Smooth muscle cell (in vitro differentiated cells): ENCODE measurements around the gene CSRNP3. TPM values are rescaled to one million over a fixed set of nuclear protein-coding genes. Genes with fewer than 3 reads are reported as not detected.

Source experiments
- DNase-seq: peaks from one replicate; lab custom pipeline; 2025; ENCODE audit not compliant: unreplicated experiment; lab: John Stamatoyannopoulos, UW
- H2AFZ ChIP-seq: fragments of 200-600 bp; sonication (generic); 2 replicates; pipeline ENCODE4 v1.6.0; 2016; ENCODE audit warnings: antibody characterized with exemption, low read depth, mild to moderate bottlenecking
- H3F3A ChIP-seq: fragments of 200-600 bp; sonication (generic); 2 replicates; pipeline ENCODE4 v1.6.0; 2017; ENCODE audit warnings: antibody characterized with exemption, low read depth
- H3K27ac ChIP-seq: fragments of 200-600 bp; sonication (generic); 2 replicates; pipeline ENCODE4 v1.5.1; 2016; ENCODE audit warnings: low read depth, mild to moderate bottlenecking
- H3K27me3 ChIP-seq: fragments of 200-600 bp; sonication (generic); 2 replicates; pipeline ENCODE4 v1.6.1; 2016; ENCODE audit warnings: low read depth, mild to moderate bottlenecking
- H3K36me3 ChIP-seq: fragments of 200-600 bp; sonication (generic); 2 replicates; pipeline ENCODE4 v1.5.1; 2016; ENCODE audit warnings: low read depth
- H3K4me1 ChIP-seq: fragments of 200-600 bp; sonication (generic); 2 replicates; pipeline ENCODE4 v1.5.1; 2016; ENCODE audit warnings: low read depth
- H3K4me2 ChIP-seq: fragments of 200-600 bp; sonication (generic); 2 replicates; pipeline ENCODE4 v1.6.0; 2016; ENCODE audit warnings: mild to moderate bottlenecking
- H3K4me3 ChIP-seq: fragments of 200-600 bp; sonication (generic); 2 replicates; pipeline ENCODE4 v1.5.1; 2016; ENCODE audit warnings: mild to moderate bottlenecking
- H3K79me2 ChIP-seq: fragments of 200-600 bp; sonication (generic); 2 replicates; pipeline ENCODE4 v1.6.0; 2016; ENCODE audit warnings: low read depth, mild to moderate bottlenecking
- H3K9ac ChIP-seq: fragments of 200-600 bp; sonication (generic); 2 replicates; pipeline ENCODE4 v1.6.0; 2016; ENCODE audit warnings: low read depth
- H3K9me3 ChIP-seq: fragments of 200-600 bp; sonication (generic); replicated peaks from 2 replicates; pipeline ENCODE4 v1.5.1; 2016; ENCODE audit warnings: low read depth
- H4K20me1 ChIP-seq: fragments of 200-600 bp; sonication (generic); 2 replicates; pipeline ENCODE4 v1.6.0; 2016; ENCODE audit warnings: low read depth
- WGBS: methylation state at CpG from one replicate; pipeline ENCODE4 v1.1.7; 2016; ENCODE audit warnings: low lambda C conversion rate; 5-methylcytosine and 5-hydroxymethylcytosine counted together
- polyA plus RNA-seq: library from polyadenylated mRNA; unstranded; fragments of >200 nt; fragmentation: Nextera tagmentation; extraction: Ambion mirVana; gene quantifications from 2 replicates; pipeline ENCODE4 v1.2.1, GENCODE V29; 2016
- total RNA-seq: library from RNA; depleted of rRNA; stranded (reverse); fragments of >200 nt; gene quantifications from 2 replicates; pipeline ENCODE4 v1.2.3, GENCODE V29; 2014
- TF ChIP-seq, protein P1 (sequence below): fragments of 200-600 bp; sonication (generic); IDR thresholded peaks from 2 replicates; pipeline ENCODE4 v1.5.1; 2017; ENCODE audit warnings: borderline replicate concordance, mild to moderate bottlenecking, antibody characterized with exemption; ENCODE audit not compliant: insufficient read depth, poor library complexity, severe bottlenecking

CSRNP3 gene
- total and polyA plus RNA-seq, 2 experiments from 2014 or later: 2.8 to 7.1 TPM

DNA sequence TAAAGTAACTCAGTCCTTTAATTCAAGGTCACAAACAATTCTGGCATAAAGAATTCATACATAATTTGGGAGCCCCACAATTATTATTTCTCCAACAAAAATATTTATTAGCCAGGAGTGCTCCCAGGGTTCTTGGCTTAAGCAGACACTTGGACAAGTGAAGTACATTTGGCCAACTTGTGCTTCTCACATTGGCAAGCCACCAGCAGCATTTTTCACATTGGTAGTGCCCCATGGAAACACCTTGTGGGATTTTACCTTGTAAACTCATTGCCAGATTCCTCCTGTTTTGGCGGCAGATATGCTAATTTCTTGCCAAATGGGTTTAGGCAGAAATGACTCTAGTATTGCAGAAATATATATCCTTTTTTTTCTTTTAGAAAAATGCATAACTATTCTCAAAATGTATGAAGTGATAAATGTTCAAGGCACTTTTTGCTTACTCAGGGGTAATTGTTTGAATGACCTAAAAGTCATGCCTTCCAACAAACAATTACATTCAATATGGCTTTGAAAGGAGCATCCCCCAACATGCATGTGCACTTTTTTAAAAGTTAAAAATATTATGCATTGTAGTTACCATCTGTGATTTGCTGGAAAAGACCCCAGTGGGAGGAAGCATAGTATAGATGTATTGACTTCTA is 113.5 kb downstream of the CSRNP3 start:
- WGBS: 87% methylated on average over 1 of the region's 1 CpG
- Histone ChIP-seq H3K4me3 (no peak overlapping the region), H3K27ac (no peak overlapping the region), H4K20me1 (no peaks in the 10 kb centered on the region), H3K27me3 (no peaks in the 10 kb centered on the region), H3K9ac (no peak overlapping the region), H3K4me1 (no peaks in the 10 kb centered on the region), H3K4me2 (no peak overlapping the region), H3K79me2 (no peaks in the 10 kb centered on the region), H3K9me3 (no peaks in the 10 kb centered on the region), H3K36me3 (no peaks in the 10 kb centered on the region), H2AFZ (no peak overlapping the region), H3F3A (no peaks in the 10 kb centered on the region)
- TF ChIP-seq, protein P1, sequence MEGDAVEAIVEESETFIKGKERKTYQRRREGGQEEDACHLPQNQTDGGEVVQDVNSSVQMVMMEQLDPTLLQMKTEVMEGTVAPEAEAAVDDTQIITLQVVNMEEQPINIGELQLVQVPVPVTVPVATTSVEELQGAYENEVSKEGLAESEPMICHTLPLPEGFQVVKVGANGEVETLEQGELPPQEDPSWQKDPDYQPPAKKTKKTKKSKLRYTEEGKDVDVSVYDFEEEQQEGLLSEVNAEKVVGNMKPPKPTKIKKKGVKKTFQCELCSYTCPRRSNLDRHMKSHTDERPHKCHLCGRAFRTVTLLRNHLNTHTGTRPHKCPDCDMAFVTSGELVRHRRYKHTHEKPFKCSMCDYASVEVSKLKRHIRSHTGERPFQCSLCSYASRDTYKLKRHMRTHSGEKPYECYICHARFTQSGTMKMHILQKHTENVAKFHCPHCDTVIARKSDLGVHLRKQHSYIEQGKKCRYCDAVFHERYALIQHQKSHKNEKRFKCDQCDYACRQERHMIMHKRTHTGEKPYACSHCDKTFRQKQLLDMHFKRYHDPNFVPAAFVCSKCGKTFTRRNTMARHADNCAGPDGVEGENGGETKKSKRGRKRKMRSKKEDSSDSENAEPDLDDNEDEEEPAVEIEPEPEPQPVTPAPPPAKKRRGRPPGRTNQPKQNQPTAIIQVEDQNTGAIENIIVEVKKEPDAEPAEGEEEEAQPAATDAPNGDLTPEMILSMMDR: no peak
- DNase-seq: no peak

DNA sequence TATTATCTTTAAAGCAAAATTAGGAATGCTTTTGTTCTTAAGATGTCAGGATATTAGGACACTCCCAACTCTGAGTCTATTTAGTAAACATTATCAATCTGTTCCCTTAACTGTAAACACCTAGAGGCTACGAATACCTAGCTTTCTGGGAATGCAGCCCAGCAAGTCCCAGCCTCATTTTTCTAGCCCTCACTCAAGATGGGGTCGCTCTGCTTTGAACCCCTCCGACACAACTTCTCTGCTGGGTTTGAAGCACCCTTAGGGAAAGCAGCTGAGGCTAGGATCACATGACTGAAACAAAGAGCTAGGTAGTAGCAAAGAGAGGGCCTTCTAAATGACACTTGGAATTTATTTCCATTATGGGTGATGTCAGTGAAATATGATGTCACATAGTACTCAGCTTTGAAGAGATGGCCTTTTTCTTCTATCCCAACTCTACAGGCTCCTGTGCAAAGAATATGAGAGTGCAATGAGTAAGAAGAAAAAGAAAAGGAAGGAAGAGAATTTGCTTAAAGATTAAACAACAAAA is 114.7 kb downstream of the CSRNP3 start:
- H4K20me1 ChIP-seq: no peaks in the 10 kb centered on the region
- no peaks in the 10 kb centered on the region for H3K36me3 ChIP-seq
- no peaks in the 10 kb centered on the region for H3K27me3 ChIP-seq
- TF ChIP-seq, protein P1: no peak
- H3K4me2 ChIP-seq: no peak overlapping the region
- no peak overlapping the region for H3K9ac ChIP-seq
- no peak overlapping the region for H3K27ac ChIP-seq
- no peaks in the 10 kb centered on the region for H3K9me3 ChIP-seq
- no peak overlapping the region for H2AFZ ChIP-seq
- no peak for DNase-seq
- WGBS: 61% methylated on average over 3 of the region's 3 CpGs
- H3F3A ChIP-seq: no peaks in the 10 kb centered on the region
- no peaks in the 10 kb centered on the region for H3K4me1 ChIP-seq
- H3K79me2 ChIP-seq: no peaks in the 10 kb centered on the region
- no peak overlapping the region for H3K4me3 ChIP-seq

DNA sequence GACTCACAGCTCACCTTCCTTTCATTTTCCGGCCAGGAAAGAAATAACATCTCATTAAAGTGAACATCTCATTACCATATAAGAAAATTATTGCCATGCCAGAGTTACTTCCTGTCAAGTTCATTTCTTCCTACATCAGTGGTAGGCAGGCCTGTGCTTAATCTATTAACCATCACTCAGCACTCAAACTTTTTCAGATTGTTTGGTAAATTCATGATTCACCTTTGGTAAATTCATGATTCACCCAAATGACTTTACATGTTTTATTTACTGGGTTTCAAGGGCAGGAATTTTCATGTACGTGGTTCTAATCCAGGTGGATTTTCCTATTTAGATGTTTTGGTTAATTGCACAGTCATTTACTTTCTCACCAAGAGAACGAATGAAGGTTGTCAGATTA is 116.5 kb downstream of the CSRNP3 start:
- Histone ChIP-seq H3K4me3 (no peak overlapping the region), H3K79me2 (no peaks in the 10 kb centered on the region), H4K20me1 (no peaks in the 10 kb centered on the region), H2AFZ (no peak overlapping the region), H3K4me1 (no peaks in the 10 kb centered on the region), H3K27me3 (no peaks in the 10 kb centered on the region), H3K9ac (no peak overlapping the region), H3K36me3 (no peaks in the 10 kb centered on the region), H3K9me3 (no peaks in the 10 kb centered on the region), H3F3A (no peaks in the 10 kb centered on the region), H3K27ac (no peak overlapping the region), H3K4me2 (no peak overlapping the region)
- TF ChIP-seq, protein P1: no peak
- no peak for DNase-seq
- WGBS: 87% methylated on average over 3 of the region's 3 CpGs
